Measurements from ENCODE around the gene FAM209B. TPM values are rescaled to one million over a fixed set of nuclear protein-coding genes. Genes with fewer than 3 reads are reported as not detected.

Gene FAM209B
- total RNA-seq, 1 donor from 2014 or later, result not detected

DNA sequence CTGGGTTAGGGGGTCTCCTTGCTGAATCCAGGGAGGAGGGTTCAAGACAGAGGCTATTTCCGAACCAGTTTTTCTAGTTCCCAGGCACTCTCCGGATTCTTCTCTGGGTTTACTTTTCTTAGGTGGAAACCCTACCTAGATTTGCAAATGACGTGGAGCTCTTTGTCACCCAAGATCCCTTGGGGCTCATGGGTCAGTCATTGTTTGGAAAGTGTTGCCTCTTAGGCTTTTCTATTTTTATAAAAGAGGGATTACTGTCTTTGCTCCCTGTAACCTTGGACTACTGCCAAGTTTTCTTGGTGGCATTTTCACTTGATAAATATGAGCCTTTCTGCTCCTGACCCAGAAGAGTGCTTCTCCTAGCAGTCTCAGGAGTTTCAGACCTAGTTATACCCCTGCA lies 33.6 kb downstream of the FAM209B start:
- no peak overlapping the region for H3K27ac Mint-ChIP-seq (ENCODE audit: unreplicated experiment)
- no peaks in the 10 kb centered on the region for H3K4me1 Mint-ChIP-seq (ENCODE audit: low read depth, unreplicated experiment)
- TF ChIP-seq, protein P1, sequence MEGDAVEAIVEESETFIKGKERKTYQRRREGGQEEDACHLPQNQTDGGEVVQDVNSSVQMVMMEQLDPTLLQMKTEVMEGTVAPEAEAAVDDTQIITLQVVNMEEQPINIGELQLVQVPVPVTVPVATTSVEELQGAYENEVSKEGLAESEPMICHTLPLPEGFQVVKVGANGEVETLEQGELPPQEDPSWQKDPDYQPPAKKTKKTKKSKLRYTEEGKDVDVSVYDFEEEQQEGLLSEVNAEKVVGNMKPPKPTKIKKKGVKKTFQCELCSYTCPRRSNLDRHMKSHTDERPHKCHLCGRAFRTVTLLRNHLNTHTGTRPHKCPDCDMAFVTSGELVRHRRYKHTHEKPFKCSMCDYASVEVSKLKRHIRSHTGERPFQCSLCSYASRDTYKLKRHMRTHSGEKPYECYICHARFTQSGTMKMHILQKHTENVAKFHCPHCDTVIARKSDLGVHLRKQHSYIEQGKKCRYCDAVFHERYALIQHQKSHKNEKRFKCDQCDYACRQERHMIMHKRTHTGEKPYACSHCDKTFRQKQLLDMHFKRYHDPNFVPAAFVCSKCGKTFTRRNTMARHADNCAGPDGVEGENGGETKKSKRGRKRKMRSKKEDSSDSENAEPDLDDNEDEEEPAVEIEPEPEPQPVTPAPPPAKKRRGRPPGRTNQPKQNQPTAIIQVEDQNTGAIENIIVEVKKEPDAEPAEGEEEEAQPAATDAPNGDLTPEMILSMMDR (IDR thresholded peaks at IDR 0.05; ENCODE audit: partially characterized antibody, unreplicated experiment), result no peak
- no peaks in the 10 kb centered on the region for H3K36me3 Mint-ChIP-seq (ENCODE audit: unreplicated experiment)
- H3K9me3 Mint-ChIP-seq (ENCODE audit: unreplicated experiment), result peaks cover 2% of the 10 kb centered on the region
- no peak for DNase-seq
- no peaks in the 10 kb centered on the region for H3K27me3 Mint-ChIP-seq (ENCODE audit: unreplicated experiment)
- no peak overlapping the region for H3K4me3 Mint-ChIP-seq (ENCODE audit: unreplicated experiment)

DNA sequence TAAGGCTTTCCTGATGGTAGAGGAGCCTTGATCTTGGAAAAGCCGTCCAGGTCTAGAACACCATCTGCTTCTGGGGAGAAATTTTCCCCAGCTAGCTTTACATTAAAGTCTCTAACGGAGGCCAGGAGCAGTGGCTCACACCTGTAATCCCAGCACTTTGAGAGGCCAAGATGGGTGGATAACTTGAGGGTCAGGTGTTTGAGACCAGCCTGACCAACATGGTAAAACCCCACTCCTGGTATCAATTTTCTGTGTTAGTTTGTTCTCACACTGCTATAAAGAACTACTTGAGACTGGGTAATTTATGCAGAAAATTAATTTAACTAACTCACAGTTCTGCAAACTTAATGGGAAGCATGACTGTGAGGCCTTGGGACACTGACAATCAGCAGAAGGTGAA lies 37.8 kb downstream of the FAM209B start:
- Mint-ChIP-seq H3K4me1 (ENCODE audit: low read depth, unreplicated experiment) (peaks cover 2% of the 10 kb centered on the region), H3K27me3 (ENCODE audit: unreplicated experiment) (no peaks in the 10 kb centered on the region), H3K27ac (ENCODE audit: unreplicated experiment) (no peak overlapping the region), H3K36me3 (ENCODE audit: unreplicated experiment) (no peaks in the 10 kb centered on the region), H3K9me3 (ENCODE audit: unreplicated experiment) (peaks cover 2% of the 10 kb centered on the region), H3K4me3 (ENCODE audit: unreplicated experiment) (no peak overlapping the region)
- TF ChIP-seq, protein P1 (IDR thresholded peaks at IDR 0.05; ENCODE audit: partially characterized antibody, unreplicated experiment), result no peak
- no peak for DNase-seq

DNA sequence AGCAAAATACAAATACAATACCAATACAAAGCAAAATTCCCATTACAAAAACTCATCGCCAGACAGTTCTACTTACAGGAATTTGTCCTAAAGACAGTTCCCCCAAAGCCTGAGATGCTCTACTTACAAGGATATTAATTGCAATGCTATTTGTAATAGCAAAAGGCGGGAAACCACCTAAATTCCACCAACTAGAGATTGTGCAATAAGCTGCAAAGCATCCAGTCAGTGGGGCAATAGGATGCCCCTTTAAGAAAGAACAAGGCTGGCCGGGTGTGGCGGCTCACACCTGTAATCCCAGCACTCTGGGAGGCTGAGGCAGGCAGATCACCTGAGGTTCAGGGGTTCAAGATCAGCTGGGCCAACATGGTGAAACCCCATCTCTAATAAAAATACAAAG lies 39.1 kb downstream of the FAM209B start:
- H3K27ac Mint-ChIP-seq (ENCODE audit: unreplicated experiment), result no peak overlapping the region
- DNase-seq, result no peak
- H3K36me3 Mint-ChIP-seq (ENCODE audit: unreplicated experiment), result no peaks in the 10 kb centered on the region
- TF ChIP-seq, protein P1 (IDR thresholded peaks at IDR 0.05; ENCODE audit: partially characterized antibody, unreplicated experiment), result no peak
- peaks cover 2% of the 10 kb centered on the region for H3K4me1 Mint-ChIP-seq (ENCODE audit: low read depth, unreplicated experiment)
- peaks cover 2% of the 10 kb centered on the region for H3K9me3 Mint-ChIP-seq (ENCODE audit: unreplicated experiment)
- H3K4me3 Mint-ChIP-seq (ENCODE audit: unreplicated experiment), result no peak overlapping the region
- peaks cover 3% of the 10 kb centered on the region for H3K27me3 Mint-ChIP-seq (ENCODE audit: unreplicated experiment)

DNA sequence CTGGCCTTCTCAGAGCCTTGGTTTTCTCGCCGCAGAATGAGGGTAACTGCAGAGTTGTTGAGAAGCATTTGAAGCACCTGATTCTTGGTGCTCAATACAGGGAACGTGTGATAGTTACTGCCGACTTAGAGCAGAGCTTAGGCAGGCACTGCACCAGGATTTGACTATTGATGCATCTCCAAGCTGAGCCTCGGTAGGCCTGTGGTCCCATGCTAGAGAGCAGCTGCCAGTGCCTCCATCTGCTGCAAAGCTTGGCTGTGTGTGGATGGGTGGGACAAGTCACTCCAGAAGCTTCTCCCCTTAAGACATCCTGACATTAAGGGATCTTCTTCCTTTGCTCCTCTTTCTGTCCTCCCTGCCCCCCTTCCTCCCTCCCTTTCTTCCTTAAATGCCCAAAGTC lies 40.9 kb downstream of the FAM209B start:
- H3K4me1 Mint-ChIP-seq (ENCODE audit: low read depth, unreplicated experiment), result peaks cover 2% of the 10 kb centered on the region
- TF ChIP-seq, protein P1 (IDR thresholded peaks at IDR 0.05; ENCODE audit: partially characterized antibody, unreplicated experiment), result no peak
- H3K27ac Mint-ChIP-seq (ENCODE audit: unreplicated experiment), result no peak overlapping the region
- peaks cover 3% of the 10 kb centered on the region for H3K27me3 Mint-ChIP-seq (ENCODE audit: unreplicated experiment)
- no peak overlapping the region for H3K4me3 Mint-ChIP-seq (ENCODE audit: unreplicated experiment)
- H3K9me3 Mint-ChIP-seq (ENCODE audit: unreplicated experiment), result peaks cover 2% of the 10 kb centered on the region
- no peaks in the 10 kb centered on the region for H3K36me3 Mint-ChIP-seq (ENCODE audit: unreplicated experiment)
- DNase-seq, result no peak

DNA sequence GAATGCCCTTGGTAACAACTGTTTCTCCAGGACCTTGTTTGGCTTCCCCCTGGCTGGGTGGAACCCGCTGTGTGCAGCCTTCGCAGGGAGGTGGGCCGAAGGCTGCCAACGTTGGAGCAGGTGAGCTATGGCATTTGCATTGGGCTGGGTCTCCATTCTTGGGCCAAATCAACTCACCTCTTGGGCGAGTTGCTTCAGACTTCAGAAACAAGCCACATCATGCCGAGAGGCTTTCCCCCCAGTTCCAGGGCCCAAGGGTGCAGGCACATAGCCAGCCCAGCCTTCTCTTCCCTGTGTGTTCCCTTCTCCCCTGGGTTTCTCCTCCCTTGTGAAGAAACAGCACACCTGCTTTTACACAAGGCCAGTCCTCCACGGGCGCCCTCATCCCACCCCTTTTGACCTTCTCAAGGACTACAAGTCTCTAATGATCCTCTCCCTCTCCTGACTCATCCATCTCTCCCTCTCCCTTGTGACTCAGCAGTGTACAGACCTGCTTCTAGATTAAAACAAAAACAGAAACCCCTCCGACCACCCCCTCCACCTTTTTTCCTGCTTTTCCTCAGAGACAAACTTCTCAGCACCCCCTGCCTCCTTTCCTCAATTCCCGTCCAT lies 41.6 kb downstream of the FAM209B start:
- Mint-ChIP-seq H3K4me3 (ENCODE audit: unreplicated experiment) (no peak overlapping the region), H3K27ac (ENCODE audit: unreplicated experiment) (no peak overlapping the region), H3K9me3 (ENCODE audit: unreplicated experiment) (peaks cover 2% of the 10 kb centered on the region), H3K27me3 (ENCODE audit: unreplicated experiment) (peaks cover 3% of the 10 kb centered on the region), H3K36me3 (ENCODE audit: unreplicated experiment) (no peaks in the 10 kb centered on the region), H3K4me1 (ENCODE audit: low read depth, unreplicated experiment) (peaks cover 6% of the 10 kb centered on the region)
- TF ChIP-seq, protein P1 (IDR thresholded peaks at IDR 0.05; ENCODE audit: partially characterized antibody, unreplicated experiment), result no peak
- no peak for DNase-seq

All from glutamatergic neuron (in vitro differentiated cells).